BE2C (cell line): ENCODE results near the gene AGBL4.

Experiments
- DNase-seq: peaks from one replicate; pipeline ENCODE4 v3.0.0-alpha.2; 2020
- H3K27me3 ChIP-seq: fragments of 250-450 bp; sonication (Bioruptor Pico); 2 replicates; pipeline ENCODE4 v1.5.1; 2020; ENCODE audit warnings: mild to moderate bottlenecking
- H3K36me3 ChIP-seq: fragments of 250-450 bp; sonication (Bioruptor Pico); 2 replicates; pipeline ENCODE4 v1.5.1; 2020; ENCODE audit warnings: mild to moderate bottlenecking
- H3K4me1 ChIP-seq: fragments of 250-450 bp; sonication (Bioruptor Pico); 2 replicates; pipeline ENCODE4 v1.5.1; 2020
- H3K4me3 ChIP-seq: 2 replicates; pipeline ENCODE4 v1.5.1; 2011; ENCODE audit warnings: low read depth, low read length
- H3K9me3 ChIP-seq: fragments of 250-450 bp; sonication (Bioruptor Pico); 2 replicates; pipeline ENCODE4 v1.5.1; 2020
- TF ChIP-seq, protein P1 (sequence below): IDR thresholded peaks from 2 replicates; pipeline ENCODE4 v1.5.1; 2012; ENCODE audit warnings: mild to moderate bottlenecking, low read depth, low read length

The AGBL4 gene

DNA sequence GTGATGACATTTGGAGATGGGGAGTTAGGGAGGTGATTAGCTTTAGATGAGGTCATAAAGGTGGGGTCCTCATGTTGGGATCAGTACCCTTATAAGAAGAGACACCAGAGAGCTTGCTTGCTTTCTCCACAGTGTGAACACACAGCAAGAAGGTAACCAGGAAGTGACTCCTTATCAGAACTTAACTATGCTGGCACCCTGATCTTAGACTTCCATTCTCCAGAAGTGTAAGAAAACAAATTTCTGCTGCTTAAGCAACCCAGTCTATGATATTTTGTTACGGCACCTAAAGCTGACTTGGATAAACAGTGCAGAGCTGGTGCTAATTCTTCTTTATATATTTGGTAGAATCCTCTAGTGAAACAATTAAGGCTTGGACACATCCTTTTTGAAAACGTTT lies 346.0 kb downstream of the AGBL4 start:
- no peaks in the 10 kb centered on the region for H3K36me3 ChIP-seq
- no peak overlapping the region for H3K4me3 ChIP-seq
- no peaks in the 10 kb centered on the region for H3K9me3 ChIP-seq
- TF ChIP-seq, protein P1, sequence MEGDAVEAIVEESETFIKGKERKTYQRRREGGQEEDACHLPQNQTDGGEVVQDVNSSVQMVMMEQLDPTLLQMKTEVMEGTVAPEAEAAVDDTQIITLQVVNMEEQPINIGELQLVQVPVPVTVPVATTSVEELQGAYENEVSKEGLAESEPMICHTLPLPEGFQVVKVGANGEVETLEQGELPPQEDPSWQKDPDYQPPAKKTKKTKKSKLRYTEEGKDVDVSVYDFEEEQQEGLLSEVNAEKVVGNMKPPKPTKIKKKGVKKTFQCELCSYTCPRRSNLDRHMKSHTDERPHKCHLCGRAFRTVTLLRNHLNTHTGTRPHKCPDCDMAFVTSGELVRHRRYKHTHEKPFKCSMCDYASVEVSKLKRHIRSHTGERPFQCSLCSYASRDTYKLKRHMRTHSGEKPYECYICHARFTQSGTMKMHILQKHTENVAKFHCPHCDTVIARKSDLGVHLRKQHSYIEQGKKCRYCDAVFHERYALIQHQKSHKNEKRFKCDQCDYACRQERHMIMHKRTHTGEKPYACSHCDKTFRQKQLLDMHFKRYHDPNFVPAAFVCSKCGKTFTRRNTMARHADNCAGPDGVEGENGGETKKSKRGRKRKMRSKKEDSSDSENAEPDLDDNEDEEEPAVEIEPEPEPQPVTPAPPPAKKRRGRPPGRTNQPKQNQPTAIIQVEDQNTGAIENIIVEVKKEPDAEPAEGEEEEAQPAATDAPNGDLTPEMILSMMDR, result no peak
- no peak for DNase-seq
- H3K27me3 ChIP-seq, result no peaks in the 10 kb centered on the region
- H3K4me1 ChIP-seq, result no peaks in the 10 kb centered on the region

DNA sequence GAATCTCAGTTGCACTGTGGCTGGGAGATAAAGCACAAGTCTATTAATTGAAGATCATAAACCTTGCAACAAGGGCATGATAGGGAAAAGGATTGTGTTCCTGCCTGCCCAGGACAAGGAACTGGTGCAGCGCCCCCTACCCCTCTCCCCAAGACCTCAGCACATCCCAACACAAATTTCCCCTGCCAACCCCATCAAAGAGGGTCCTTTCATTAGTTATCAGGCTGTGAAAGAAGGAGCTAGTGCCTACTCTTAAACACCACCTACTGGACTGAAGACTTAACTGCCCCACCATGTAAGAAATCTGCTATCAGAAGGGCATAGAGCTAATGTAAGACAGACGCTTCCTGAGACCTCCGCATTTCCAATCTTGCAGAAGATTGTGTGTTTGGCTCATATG lies 372.6 kb downstream of the AGBL4 start:
- no peak overlapping the region for H3K4me3 ChIP-seq
- DNase-seq, result no peak
- H3K27me3 ChIP-seq, result no peaks in the 10 kb centered on the region
- no peaks in the 10 kb centered on the region for H3K4me1 ChIP-seq
- TF ChIP-seq, protein P1, result peak; percentile 18; the same call in 1 of the 2 replicates
- no peaks in the 10 kb centered on the region for H3K9me3 ChIP-seq
- H3K36me3 ChIP-seq, result no peaks in the 10 kb centered on the region

DNA sequence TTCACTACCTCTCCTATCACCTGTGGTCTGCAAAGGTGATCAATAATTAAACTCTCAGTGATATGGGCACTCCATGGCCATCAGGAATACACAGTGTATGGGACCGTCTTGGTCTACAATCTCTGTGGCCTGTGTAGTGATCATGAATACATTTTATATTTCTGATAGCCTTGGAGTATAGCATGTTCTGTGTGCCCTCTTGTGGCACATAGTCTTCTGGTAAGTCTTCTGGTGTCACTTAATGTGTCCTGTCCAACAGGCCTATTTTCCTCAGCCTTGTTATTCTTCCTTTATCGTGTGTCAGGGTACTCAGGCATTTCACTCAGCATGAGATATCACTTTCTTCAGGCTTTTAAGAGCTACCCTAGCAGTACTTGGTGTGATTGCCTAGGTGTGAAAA lies 393.6 kb downstream of the AGBL4 start:
- Histone ChIP-seq H3K4me1 (no peaks in the 10 kb centered on the region; the same call in 1 of the 2 replicates), H3K27me3 (no peaks in the 10 kb centered on the region), H3K36me3 (no peaks in the 10 kb centered on the region), H3K9me3 (no peaks in the 10 kb centered on the region), H3K4me3 (no peak overlapping the region)
- peak; percentile 18 for DNase-seq
- TF ChIP-seq, protein P1, result peak; percentile 45

DNA sequence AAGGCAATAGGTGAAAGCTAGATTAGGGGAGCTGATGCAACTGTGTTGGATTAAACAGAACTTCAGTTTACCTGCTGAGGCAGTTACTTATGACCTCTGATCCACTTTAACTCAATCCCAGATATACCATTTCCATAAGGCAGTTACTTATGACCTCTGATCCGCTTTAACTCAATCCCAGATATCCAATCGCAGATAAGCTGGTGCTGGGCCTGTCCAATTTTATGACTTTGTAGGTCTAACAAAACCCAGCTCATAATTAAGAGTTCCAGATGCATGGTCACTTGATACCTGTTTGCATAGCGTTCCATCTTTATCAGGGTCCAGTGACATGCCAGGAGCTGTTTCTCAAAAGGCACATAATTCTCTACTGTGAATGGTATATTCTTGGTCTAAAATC lies 396.0 kb downstream of the AGBL4 start:
- DNase-seq, result no peak
- Histone ChIP-seq H3K4me3 (no peak overlapping the region), H3K4me1 (peaks cover 2% of the 10 kb centered on the region; the same call in 1 of the 2 replicates), H3K9me3 (no peaks in the 10 kb centered on the region), H3K27me3 (no peaks in the 10 kb centered on the region), H3K36me3 (no peaks in the 10 kb centered on the region)
- TF ChIP-seq, protein P1, result no peak

DNA sequence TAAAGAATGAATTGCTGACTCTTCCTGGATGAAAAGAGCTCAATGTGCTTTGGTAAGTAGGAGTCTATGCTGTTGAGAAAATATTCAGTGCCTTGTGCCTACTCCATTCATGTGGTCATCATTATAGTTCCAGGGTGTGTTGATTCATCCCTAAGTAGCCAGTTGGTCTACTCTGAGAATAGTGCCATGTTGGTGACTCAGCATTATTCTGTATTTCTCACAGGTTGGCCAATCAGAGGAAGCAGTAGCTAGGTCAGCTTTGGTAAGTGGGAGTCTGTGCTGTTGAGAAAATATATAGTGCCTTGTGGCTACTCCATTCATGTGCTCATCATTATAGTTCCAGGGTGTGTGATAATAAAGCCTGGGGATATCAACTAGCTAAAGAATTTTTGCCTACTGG lies 397.3 kb downstream of the AGBL4 start:
- TF ChIP-seq, protein P1, result no peak
- Histone ChIP-seq H3K4me3 (no peak overlapping the region), H3K27me3 (no peaks in the 10 kb centered on the region), H3K9me3 (no peaks in the 10 kb centered on the region), H3K4me1 (peaks cover 2% of the 10 kb centered on the region; the same call in 1 of the 2 replicates), H3K36me3 (no peaks in the 10 kb centered on the region)
- DNase-seq, result no peak

DNA sequence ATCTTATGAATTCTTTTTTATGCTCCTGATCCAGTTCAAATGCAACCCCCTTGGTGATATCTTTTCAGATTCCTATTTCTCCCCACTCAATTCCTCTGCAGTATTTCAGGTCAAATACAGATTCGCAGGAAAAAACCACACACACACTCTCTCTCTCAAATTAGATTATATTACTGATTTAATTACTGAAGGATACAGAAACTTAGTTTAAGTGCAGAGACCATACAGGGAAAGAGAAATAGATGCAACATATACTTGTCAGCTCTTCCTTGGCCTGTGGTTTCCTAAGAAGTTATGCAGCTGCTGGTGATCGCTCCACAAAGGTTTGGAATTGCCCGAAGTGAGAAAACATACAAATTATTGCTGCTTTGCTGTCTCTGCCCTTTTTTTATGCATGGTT lies 400.9 kb downstream of the AGBL4 start:
- TF ChIP-seq, protein P1, result no peak

More for the DNA sequence above, 400.9 kb downstream of the AGBL4 start:
- DNase-seq, result peak; percentile 3
- H3K9me3 ChIP-seq, result no peaks in the 10 kb centered on the region
- no peaks in the 10 kb centered on the region for H3K27me3 ChIP-seq
- peaks cover 2% of the 10 kb centered on the region; the same call in 1 of the 2 replicates for H3K4me1 ChIP-seq
- H3K4me3 ChIP-seq, result no peak overlapping the region
- no peaks in the 10 kb centered on the region for H3K36me3 ChIP-seq
